ENCODE data around the gene WDR62.
A peak's percentile ranks its signal among the peaks of the same experiment; 100 is the strongest.

Gene WDR62

GRCh38 chr19:36054733-36055686 lies at the start of gene WDR62:
WDR62 (plus strand) TSS chr19:36054897; CDS start chr19:36054972, 75 bp downstream.
- ATAC-seq, result peak; percentile 75 to 79

GRCh38 chr19:36006955-36007354 lies 47.7 kb upstream of the WDR62 start:
- ATAC-seq, result no peak

GRCh38 chr19:36008336-36008978 lies 46.2 kb upstream of the WDR62 start, which contains the start of gene SYNE4:
SYNE4 (minus strand) TSS chr19:36008813; CDS start chr19:36008681, 132 bp downstream.
- no peak for ATAC-seq

GRCh38 chr19:36009220-36009619 lies 45.5 kb upstream of the WDR62 start:
- peak in 1 of 2 donors; percentile 21 for ATAC-seq

- ATAC-seq, result no peak
Measured at GRCh38 chr19:36009633-36010379, 44.9 kb upstream of the WDR62 start.

GRCh38 chr19:36010402-36010801 lies 44.3 kb upstream of the WDR62 start:
- ATAC-seq, result no peak

- no peak for ATAC-seq
Measured at GRCh38 chr19:36013280-36014011, 41.3 kb upstream of the WDR62 start.

- peak; percentile 97 to 99 for ATAC-seq
Measured at GRCh38 chr19:36014012-36014924, 40.4 kb upstream of the WDR62 start, which contains the start of gene ALKBH6. ALKBH6 (minus strand) TSS chr19:36014213; CDS start chr19:36013397, 816 bp downstream.

GRCh38 chr19:36019061-36019670 lies 35.5 kb upstream of the WDR62 start:
- ATAC-seq, result no peak

GRCh38 chr19:36023432-36023831 lies 31.3 kb upstream of the WDR62 start:
- no peak for ATAC-seq

GRCh38 chr19:36025541-36025940 lies 29.2 kb upstream of the WDR62 start:
- ATAC-seq, result no peak

- no peak for ATAC-seq
Measured at GRCh38 chr19:36026091-36026876, 28.4 kb upstream of the WDR62 start.

GRCh38 chr19:36027696-36028095 lies 27.0 kb upstream of the WDR62 start:
- ATAC-seq, result no peak

GRCh38 chr19:36028313-36029041 lies 26.2 kb upstream of the WDR62 start:
- ATAC-seq, result no peak

- no peak for ATAC-seq
Measured at GRCh38 chr19:36030264-36031148, 24.2 kb upstream of the WDR62 start.

- ATAC-seq, result no peak
Measured at GRCh38 chr19:36031308-36031707, 23.4 kb upstream of the WDR62 start.

- no peak for ATAC-seq
Measured at GRCh38 chr19:36032251-36033104, 22.2 kb upstream of the WDR62 start, which contains the start of gene CLIP3. CLIP3 (minus strand) TSS chr19:36032873; CDS start chr19:36032357, 516 bp downstream.
